ENCODE measurements around the gene PRPF40B. TPM values are rescaled to one million over a fixed set of nuclear protein-coding genes. Genes with fewer than 3 reads are reported as not detected.
A peak's percentile ranks its signal among the peaks of the same experiment; 100 is the strongest.

PRPF40B gene
- total and polyA plus RNA-seq, 2 donors from 2014 or later, result 20.1 to 33.3 TPM

GRCh38 chr12:49662998-49663843 is 39.9 kb downstream of the PRPF40B start:
- peak overlapping the region; percentile 77 to 93 for H3K27ac ChIP-seq (ENCODE audit: low read depth in 2 of 2, low read length in 2 of 2)
- H3K9me3 ChIP-seq (ENCODE audit: control insufficient read depth in 2 of 3, insufficient read depth in 1 of 3, low read length in 3 of 3), result no peaks in the 10 kb centered on the region
- no peaks in the 10 kb centered on the region for H3K27me3 ChIP-seq (ENCODE audit: control insufficient read depth, insufficient read depth, low read length)
- H3K36me3 ChIP-seq (ENCODE audit: control insufficient read depth in 2 of 3, insufficient read depth in 3 of 3, low read length in 3 of 3), result peaks cover 0 to 2% (median 0%) of the 10 kb centered on the region in 3 donors
- TF ChIP-seq CTCF (IDR thresholded peaks at IDR 0.05; ENCODE audit: borderline replicate concordance, extremely low read depth, insufficient read depth), result no peak
- no peak overlapping the region for H3K9ac ChIP-seq (ENCODE audit: low read length in 3 of 3)
- DNase-seq (peak; percentile 74 to 97 (median 88)), FAIRE-seq (no peak)
- peaks cover 0 to 45% (median 20%) of the 10 kb centered on the region in 3 donors for H3K4me1 ChIP-seq (ENCODE audit: control insufficient read depth in 2 of 3, insufficient read depth in 2 of 3, low read depth in 1 of 3, low read length in 3 of 3)
- H3K4me3 ChIP-seq (ENCODE audit: low read length in 3 of 3), result no peak overlapping the region
- intact Hi-C loops (cut with DNase I), result no loop called here

GRCh38 chr12:49664167-49664566 is 40.8 kb downstream of the PRPF40B start:
- peak in 1 of 5 donors; percentile 17 for DNase-seq
- peaks cover 0 to 2% (median 0%) of the 10 kb centered on the region in 3 donors for H3K36me3 ChIP-seq (ENCODE audit: control insufficient read depth in 2 of 3, insufficient read depth in 3 of 3, low read length in 3 of 3)
- no peak overlapping the region for H3K9ac ChIP-seq (ENCODE audit: low read length in 3 of 3)
- H3K4me3 ChIP-seq (ENCODE audit: low read length in 3 of 3), result no peak overlapping the region
- H3K27ac ChIP-seq (ENCODE audit: low read depth in 2 of 2, low read length in 2 of 2), result peak overlapping the region; percentile 73 to 77
- H3K27me3 ChIP-seq (ENCODE audit: control insufficient read depth, insufficient read depth, low read length), result no peaks in the 10 kb centered on the region
- peaks cover 0 to 45% (median 20%) of the 10 kb centered on the region in 3 donors for H3K4me1 ChIP-seq (ENCODE audit: control insufficient read depth in 2 of 3, insufficient read depth in 2 of 3, low read depth in 1 of 3, low read length in 3 of 3)
- intact Hi-C loops (cut with DNase I), result no loop called here
- no peak for FAIRE-seq
- TF ChIP-seq CTCF (IDR thresholded peaks at IDR 0.05; ENCODE audit: borderline replicate concordance, extremely low read depth, insufficient read depth), result no peak
- H3K9me3 ChIP-seq (ENCODE audit: control insufficient read depth in 2 of 3, insufficient read depth in 1 of 3, low read length in 3 of 3), result no peaks in the 10 kb centered on the region

- H3K4me1 ChIP-seq (ENCODE audit: control insufficient read depth in 2 of 3, insufficient read depth in 2 of 3, low read depth in 1 of 3, low read length in 3 of 3), result peaks cover 0 to 44% (median 20%) of the 10 kb centered on the region in 3 donors
- no peaks in the 10 kb centered on the region for H3K27me3 ChIP-seq (ENCODE audit: control insufficient read depth, insufficient read depth, low read length)
- FAIRE-seq, result no peak
- no peak overlapping the region for H3K4me3 ChIP-seq (ENCODE audit: low read length in 3 of 3)
- peak in 1 of 5 donors; percentile 43 for DNase-seq
- TF ChIP-seq CTCF (IDR thresholded peaks at IDR 0.05; ENCODE audit: borderline replicate concordance, extremely low read depth, insufficient read depth), result no peak
- no peaks in the 10 kb centered on the region for H3K9me3 ChIP-seq (ENCODE audit: control insufficient read depth in 2 of 3, insufficient read depth in 1 of 3, low read length in 3 of 3)
- no peak overlapping the region for H3K9ac ChIP-seq (ENCODE audit: low read length in 3 of 3)
- peaks cover 0 to 2% (median 0%) of the 10 kb centered on the region in 3 donors for H3K36me3 ChIP-seq (ENCODE audit: control insufficient read depth in 2 of 3, insufficient read depth in 3 of 3, low read length in 3 of 3)
- intact Hi-C loops (cut with DNase I), result no loop called here
- peak overlapping the region; percentile 33 to 73 for H3K27ac ChIP-seq (ENCODE audit: low read depth in 2 of 2, low read length in 2 of 2)
These were observed 41.4 kb downstream of the PRPF40B start for GRCh38 chr12:49664591-49665239.

Data from kidney (tissue), 14 donors.